Coronary artery (tissue), 2 donors: ENCODE results near the gene EPG5.

Source experiments
- DNase-seq: peaks from one replicate; pipeline ENCODE4 v3.0.0-alpha.2; 2017; ENCODE audit warnings: low spot score
- H3K27ac ChIP-seq, 2 donors: fragments of 200-600 bp; sonication (generic); one replicate each; pipeline ENCODE4 v1.5.1; 2016 to 2019
- H3K4me3 ChIP-seq: fragments of 200-600 bp; sonication (generic); 2 replicates; pipeline ENCODE4 v1.5.1; 2016; ENCODE audit warnings: mild to moderate bottlenecking, moderate library complexity
- TF ChIP-seq, protein P1 (sequence below): fragments of 200-600 bp; sonication (generic); IDR thresholded peaks from one replicate; pipeline ENCODE4 v1.5.1; 2019; ENCODE audit warnings: antibody characterized with exemption

The EPG5 gene

GRCh38 chr18:45870419-45870818 lies 96.7 kb downstream of the EPG5 start:
- TF ChIP-seq, protein P1, sequence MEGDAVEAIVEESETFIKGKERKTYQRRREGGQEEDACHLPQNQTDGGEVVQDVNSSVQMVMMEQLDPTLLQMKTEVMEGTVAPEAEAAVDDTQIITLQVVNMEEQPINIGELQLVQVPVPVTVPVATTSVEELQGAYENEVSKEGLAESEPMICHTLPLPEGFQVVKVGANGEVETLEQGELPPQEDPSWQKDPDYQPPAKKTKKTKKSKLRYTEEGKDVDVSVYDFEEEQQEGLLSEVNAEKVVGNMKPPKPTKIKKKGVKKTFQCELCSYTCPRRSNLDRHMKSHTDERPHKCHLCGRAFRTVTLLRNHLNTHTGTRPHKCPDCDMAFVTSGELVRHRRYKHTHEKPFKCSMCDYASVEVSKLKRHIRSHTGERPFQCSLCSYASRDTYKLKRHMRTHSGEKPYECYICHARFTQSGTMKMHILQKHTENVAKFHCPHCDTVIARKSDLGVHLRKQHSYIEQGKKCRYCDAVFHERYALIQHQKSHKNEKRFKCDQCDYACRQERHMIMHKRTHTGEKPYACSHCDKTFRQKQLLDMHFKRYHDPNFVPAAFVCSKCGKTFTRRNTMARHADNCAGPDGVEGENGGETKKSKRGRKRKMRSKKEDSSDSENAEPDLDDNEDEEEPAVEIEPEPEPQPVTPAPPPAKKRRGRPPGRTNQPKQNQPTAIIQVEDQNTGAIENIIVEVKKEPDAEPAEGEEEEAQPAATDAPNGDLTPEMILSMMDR = no peak
- H3K27ac ChIP-seq = no peak overlapping the region
- H3K4me3 ChIP-seq = no peak overlapping the region
- no peak for DNase-seq

DNA sequence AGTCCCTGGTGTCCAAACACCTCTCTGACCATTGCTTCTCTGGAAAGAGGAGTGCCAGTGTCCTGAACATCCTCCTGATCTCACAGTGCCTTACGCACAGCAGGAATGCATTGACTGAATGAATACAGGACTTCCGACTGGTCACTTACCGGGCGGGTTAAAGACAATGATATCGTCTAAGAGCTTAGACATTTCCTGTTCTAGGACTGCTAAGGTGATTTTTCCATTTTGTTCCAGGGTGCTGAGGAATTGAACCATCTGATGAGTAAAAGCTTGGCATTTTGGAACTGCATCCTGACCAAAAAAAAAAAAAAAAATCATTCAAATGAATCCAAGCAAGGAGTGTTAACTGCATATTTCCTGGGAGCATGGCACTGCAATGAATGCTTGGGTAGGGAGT lies 101.7 kb downstream of the EPG5 start:
- TF ChIP-seq, protein P1 = no peak
- H3K27ac ChIP-seq = no peak overlapping the region
- H3K4me3 ChIP-seq = no peak overlapping the region
- no peak for DNase-seq

- H3K27ac ChIP-seq = no peak overlapping the region
- DNase-seq = no peak
- H3K4me3 ChIP-seq = no peak overlapping the region
- TF ChIP-seq, protein P1 = no peak
These were observed 103.0 kb downstream of the EPG5 start for GRCh38 chr18:45864081-45864480.

GRCh38 chr18:45863469-45863868 lies 103.7 kb downstream of the EPG5 start:
- TF ChIP-seq, protein P1 = no peak
- DNase-seq = no peak
- H3K27ac ChIP-seq = no peak overlapping the region
- H3K4me3 ChIP-seq = no peak overlapping the region

DNA sequence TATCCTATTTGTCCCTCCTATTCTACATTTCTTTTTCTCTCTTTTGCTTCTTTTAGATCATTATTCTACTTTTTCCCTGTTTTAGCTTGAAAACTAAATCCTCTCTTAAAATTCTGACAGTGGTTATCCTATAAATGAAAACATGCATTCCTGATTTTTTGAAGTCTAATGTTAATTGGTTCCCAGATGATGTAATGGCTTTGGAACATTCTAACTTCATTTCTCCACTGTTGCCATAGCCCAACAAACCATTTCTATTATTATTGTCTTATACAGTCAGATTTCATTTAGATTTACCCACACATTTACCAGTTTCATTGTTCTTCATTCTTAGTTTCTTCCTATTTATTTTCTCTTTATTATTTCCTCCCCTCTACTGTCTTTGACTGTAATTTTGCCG lies 105.2 kb downstream of the EPG5 start:
- no peak for DNase-seq
- TF ChIP-seq, protein P1 = no peak
- no peak overlapping the region for H3K4me3 ChIP-seq
- no peak overlapping the region for H3K27ac ChIP-seq

- no peak for DNase-seq
- Histone ChIP-seq H3K27ac (no peak overlapping the region), H3K4me3 (no peak overlapping the region)
- TF ChIP-seq, protein P1 = no peak
These were observed 106.2 kb downstream of the EPG5 start for GRCh38 chr18:45860971-45861370.

GRCh38 chr18:45860492-45860891 lies 106.6 kb downstream of the EPG5 start:
- Histone ChIP-seq H3K4me3 (no peak overlapping the region), H3K27ac (no peak overlapping the region)
- DNase-seq = no peak
- TF ChIP-seq, protein P1 = no peak
